Activated CD4-positive, CD25-positive, alpha-beta regulatory T cell treated with anti-CD3 and anti-CD28 coated beads, Interleukin-2, amount 50 U/mL, for 16 hours (primary cell): ENCODE data around the gene FOXK2.

Experiments used
- DNase-seq: peaks from one replicate; pipeline ENCODE4 v3.0.0-alpha.2; 2020; ENCODE audit warnings: low read depth, low spot score

The FOXK2 gene

GRCh38 chr17:82518826-82519810 is at the start of gene FOXK2:
TSS of gene FOXK2 (plus strand) at chr17:82519732. CDS start at chr17:82519889, 157 bp downstream.
- DNase-seq: peak; percentile 84

DNA sequence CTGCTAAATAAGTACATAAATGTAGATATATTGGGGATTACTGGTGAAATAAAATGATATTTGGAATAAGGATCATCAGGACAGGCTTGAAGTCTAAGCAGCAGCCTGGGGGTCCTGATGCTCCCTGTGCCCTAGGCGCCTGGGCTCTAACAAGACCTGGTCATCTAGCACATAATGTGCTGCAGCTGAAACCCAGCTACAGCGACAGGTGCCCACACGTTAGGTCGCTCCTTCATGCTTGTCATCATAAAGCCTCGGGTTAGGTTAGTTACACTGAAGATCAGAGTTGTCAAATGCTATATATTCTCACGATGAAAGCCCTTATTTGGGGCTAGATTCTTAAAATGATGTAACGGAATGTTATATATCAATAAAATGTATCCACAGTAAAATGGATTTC is 49.5 kb upstream of the FOXK2 start:
- no peak for DNase-seq

DNA sequence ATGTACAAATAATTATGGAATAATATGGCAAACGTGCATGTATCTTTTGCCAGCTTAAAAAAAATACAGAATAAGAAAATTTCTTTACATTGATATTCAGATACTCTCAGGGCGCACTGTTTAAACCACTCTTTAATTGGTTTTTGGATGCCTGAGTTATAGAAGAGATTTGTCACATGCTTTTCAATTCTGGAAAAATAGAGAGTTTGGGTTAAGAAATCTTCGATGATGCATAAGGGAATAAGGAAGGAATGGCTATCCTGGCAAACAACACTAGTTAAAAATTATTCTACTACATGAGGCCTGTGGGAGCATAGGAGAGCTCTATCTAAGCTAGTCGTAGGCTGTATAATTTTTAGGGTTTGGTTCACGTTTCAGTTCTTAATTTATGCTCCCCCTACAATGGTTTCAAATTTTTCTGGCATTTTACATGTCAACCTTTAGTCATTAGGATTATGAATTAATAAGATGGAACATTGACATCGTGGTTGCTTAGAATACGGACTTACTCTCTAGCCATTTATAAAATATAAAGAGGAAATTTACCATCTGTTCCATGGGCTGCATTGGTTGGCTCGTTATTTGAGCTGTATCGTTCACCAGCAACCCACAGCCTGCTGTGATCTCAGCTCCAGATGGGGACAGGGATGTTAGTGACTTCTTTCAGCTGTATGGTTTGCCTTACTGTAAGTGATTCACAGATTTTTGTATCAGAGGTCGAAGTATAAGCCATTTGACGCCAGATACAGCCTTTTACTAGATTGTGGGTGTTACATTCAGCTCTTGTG is 45.1 kb upstream of the FOXK2 start:
- DNase-seq: no peak

- DNase-seq: no peak
Measured at GRCh38 chr17:82475458-82475857, 44.1 kb upstream of the FOXK2 start.

DNA sequence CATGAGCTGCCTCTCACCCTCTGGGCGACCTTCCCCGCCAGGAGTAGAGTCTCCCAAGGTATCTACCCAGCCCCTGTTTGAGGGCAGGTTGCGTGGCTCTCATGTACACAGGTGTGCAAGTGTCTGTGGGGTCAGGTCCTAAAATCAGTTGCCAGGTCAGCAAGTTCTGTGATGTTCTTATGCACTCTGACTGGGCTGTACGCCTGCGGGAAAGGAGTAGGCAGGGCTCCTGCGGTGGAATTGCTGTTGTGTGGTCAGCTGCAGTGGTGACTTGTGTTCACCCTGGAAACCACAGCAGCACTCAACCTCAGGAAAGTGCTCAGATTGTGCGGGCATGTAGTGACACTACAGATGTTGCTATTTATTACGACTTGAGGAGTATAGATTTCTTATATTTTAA is 41.6 kb upstream of the FOXK2 start:
- no peak for DNase-seq

- no peak for DNase-seq
Measured at GRCh38 chr17:82479602-82480001, 39.9 kb upstream of the FOXK2 start.

GRCh38 chr17:82480318-82480717 is 39.2 kb upstream of the FOXK2 start:
- no peak for DNase-seq

- DNase-seq: no peak
Measured at GRCh38 chr17:82483204-82483660, 36.3 kb upstream of the FOXK2 start.

- DNase-seq: no peak
Measured at GRCh38 chr17:82483836-82484235, 35.7 kb upstream of the FOXK2 start.

DNA sequence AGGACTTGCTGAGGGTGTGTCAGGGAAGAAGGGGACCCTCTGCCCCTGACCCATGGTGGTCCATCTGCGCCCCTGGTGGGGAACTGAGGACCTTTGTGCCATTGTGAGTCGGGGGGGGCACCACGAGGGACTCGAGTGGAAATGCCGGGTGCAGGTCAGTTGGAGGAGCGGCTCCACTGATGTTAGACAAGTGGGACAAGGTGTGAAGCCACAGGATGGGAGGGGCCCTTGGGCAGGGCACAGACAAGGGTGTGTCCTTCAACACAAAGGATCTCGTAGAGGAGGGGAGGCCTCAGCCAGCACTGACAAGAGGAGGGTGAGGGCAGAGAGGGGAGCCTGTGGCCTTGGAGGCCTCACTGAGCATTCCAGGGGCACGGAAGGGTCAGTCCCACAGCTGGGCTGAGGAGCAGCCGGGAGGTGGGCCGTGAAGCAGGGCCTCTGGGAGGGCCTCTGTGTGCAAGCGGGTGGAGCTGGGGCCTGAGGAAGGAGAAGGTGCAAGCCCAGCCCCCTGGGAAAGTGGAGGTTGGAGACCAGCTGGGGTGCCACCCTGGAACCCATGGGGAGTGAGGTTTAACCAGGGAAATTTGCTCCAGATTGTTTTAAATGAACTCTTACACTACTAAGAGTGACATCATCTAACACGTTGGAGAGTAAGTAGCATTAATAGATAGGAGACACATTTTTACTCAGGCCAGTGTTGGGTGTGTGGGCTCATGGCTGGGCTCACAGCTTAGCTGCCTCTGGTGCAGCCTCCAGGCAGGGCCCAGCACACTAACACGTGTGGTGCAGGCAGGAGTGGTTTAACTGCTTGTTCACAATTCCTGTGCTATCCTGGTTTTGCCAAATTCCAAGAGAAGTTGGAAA is 33.1 kb upstream of the FOXK2 start:
- DNase-seq: no peak

DNA sequence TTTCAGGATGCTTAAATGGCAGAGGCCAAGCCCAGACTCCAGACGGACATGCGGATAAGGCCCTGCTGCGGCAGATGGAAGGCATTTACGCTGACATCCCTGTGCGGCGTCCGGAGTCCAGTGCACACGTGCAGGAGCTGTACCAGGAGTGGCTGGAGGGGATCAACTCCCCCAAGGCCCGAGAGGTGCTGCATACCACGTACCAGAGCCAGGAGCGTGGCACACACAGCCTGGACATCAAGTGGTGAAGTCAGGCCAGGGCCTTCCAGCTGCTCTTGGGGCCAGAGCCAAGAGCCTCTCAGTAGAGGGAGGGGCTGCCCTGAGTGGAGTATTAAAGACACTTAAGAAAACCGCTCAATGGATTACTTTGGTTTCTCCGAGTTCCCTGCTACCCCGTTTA is 31.6 kb upstream of the FOXK2 start:
- no peak for DNase-seq

DNA sequence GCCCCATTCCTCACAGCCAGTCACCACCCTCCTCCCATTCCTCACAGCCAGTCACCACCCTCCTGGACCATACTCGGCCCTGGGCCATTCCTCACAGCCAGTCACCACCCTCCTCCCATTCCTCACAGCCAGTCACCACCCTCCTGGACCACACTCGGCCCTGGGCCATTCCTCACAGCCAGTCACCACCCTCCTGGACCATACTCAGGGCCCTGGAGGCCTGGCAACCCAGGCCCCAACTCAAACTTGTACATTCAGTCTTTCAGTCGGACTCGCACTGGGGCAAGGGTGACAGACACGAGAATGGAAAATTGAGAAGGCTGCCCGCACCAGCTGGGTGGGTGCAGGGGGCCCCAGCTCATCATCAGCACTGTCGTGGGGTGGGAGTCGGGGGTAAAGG is 30.4 kb upstream of the FOXK2 start:
- DNase-seq: no peak

DNA sequence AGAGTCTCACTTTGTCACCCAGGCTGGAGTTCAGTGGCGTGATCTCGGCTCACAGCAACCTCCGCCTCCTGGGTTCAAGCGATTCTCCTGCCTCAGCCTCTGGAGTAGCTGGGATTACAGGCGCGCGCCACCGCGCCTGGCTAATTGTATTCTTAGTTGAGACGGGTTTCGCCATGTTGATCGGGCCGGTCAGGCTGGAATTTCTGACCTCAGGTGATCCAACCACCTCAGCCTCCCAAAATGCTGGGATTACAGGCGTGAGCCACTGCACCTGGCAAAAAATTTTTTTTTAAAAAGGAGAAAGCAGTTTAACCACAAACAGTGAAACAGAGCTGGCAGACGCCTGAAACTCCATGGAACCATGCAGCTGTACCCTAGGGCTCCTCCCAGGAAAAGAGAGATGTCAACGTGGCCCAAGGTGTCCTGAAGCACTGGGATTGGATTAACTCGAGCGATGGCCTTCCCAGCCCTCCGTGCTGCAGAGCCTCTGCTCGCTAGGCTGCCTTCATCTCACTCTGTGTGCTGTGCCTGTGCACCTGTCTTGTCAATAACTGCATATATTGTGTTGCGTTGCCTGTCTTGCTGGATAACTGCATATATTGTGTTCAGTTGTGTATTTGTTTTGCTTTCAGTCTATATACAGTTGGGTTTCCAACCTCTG is 29.6 kb upstream of the FOXK2 start:
- DNase-seq: no peak

DNA sequence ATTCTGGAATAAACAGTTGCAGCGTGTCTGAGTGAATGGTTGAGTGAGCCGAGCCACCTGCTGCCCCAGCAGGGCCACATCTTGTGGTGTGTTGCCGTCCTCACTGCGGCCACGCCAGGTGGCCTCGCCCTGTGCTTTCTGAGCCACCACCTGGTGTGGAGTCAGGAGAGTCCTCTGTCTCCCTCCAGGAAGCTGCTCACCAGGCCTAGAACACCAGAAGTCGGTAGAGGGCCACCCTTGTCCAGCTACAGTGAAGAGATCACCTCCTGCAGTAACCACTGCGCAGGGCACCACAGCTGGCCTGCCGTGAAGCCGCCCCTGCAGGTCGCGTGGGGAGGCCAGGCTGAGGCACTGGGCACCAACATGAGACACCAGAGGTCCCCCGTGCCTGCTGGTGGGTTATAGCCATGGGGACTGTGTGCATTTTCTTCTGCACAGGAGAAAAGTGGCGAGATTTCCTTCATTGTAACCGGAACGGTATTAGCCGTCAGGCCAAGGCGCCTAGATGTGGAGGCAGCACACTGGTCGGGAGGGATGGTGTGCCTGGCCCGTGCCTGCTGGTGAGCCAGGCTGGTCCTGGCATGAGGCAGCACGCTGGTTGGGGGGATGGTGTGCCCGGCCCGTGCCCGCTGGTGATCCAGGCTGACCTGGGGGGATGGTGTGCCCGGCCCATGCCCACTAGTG is 28.9 kb upstream of the FOXK2 start:
- DNase-seq: no peak

DNA sequence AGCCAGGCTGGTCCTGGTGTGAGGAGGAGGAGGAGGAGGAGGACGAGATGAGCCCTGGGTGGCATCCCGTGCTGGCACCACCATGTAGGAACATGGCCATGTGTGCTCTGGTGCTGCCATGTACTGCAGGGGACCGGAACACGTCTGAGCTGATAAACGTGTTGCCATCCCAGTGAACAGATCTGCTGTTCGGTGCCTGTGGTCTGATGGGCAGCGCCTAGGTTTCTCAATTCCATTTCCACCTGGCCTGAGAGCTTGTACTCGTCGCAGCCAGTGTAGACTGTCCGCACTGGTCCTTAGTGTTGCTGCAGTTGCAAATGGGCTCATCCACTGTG is 28.4 kb upstream of the FOXK2 start:
- no peak for DNase-seq

GRCh38 chr17:82491533-82491932 is 28.0 kb upstream of the FOXK2 start:
- DNase-seq: no peak

DNA sequence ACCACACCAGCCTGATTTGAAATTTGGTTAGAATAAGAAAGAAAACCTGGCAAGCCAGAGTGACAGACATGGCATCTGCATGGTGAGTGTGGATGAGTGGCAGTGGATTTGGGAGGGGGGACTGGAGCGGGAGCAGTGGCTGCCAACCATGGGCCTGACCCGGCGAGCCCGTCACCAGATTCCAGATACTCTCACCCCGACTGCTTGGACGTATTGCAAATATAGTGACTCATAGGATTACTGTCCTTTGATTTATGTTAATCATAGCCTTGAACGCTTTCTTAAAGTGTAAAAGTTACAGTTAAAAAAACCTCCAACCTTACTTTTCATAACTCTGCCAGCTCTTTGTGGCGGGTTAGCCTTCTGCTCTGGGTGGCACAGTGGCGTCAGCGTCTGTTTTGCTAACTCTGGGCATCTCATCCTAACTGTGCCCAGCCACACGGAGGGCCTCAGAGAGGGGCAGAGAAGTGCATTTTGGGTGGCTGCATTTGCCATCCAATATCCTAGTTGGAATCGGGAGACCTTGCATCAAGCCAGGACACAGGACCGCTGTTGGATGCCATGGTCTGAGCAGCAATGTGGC is 26.8 kb upstream of the FOXK2 start:
- no peak for DNase-seq

DNA sequence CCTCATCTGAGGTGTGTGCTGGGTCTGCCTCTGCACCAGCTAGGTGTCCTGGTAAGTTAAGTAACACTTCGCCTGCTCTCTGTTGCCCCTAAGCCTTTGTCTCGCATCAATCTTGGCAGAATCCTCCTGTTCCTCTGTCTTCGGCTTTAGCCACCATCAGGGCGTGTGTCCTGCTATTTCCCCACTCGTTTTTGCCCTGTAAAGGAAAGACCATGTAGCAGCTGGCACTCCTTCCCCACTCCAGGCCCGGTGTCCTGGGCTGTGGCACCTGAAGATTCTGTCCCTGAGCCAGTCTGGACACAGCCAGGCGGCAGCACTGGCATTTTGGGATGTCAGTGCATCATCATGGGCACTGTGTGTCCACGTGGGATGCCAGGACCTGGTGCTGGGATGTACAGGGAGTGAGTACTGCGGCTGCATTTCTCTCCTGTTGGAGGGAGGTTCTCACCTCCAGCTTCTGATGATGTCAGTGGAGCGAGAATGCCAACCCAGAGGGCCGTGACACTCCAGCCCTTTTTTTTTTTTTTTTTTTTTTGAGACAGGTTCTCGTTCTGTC is 26.2 kb upstream of the FOXK2 start:
- no peak for DNase-seq

GRCh38 chr17:82494236-82495055 is 25.1 kb upstream of the FOXK2 start:
- DNase-seq: peak; percentile 75
